Erythroblast (primary cell): ENCODE measurements around the gene LEPR.
"Not testable (repeated sequence)": the region's sequence is repeated elsewhere in the genome, so short reads cannot be mapped to it uniquely, and the experiment has no call there.

Experiments
- DNase-seq, 2 experiments: peaks; one replicate each; lab custom pipeline; 2025; lab: John Stamatoyannopoulos, UW
- GATA1 ChIP-seq: IDR thresholded peaks from 2 replicates; pipeline ENCODE4 v1.6.1; 2011; ENCODE audit warnings: low read depth, mild to moderate bottlenecking, control low read depth, low read length, moderate library complexity
- POLR2A ChIP-seq: IDR thresholded peaks from 2 replicates; pipeline ENCODE4 v1.6.1; 2011; ENCODE audit warnings: mild to moderate bottlenecking, low read length

LEPR gene

DNA sequence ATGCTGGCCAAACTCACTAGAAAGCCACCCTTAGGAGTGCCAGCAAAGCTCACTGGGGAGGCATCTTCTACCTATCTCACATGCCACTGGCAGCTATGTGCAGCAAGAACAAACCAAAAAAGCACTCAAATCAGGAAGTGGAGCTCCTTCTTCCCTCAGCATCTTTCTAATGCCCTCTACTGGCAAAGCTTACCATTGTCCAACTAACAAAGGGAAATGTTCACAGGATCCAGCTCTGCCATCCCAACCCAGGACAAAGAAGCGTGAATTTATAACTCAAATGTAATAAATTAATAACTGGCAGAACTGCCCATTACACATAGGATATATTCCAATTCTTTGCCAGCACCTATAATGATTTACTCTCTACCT is 38.9 kb downstream of the LEPR start:
- TF ChIP-seq POLR2A (no peak), GATA1 (no peak)
- DNase-seq = peak; percentile 28 to 43

DNA sequence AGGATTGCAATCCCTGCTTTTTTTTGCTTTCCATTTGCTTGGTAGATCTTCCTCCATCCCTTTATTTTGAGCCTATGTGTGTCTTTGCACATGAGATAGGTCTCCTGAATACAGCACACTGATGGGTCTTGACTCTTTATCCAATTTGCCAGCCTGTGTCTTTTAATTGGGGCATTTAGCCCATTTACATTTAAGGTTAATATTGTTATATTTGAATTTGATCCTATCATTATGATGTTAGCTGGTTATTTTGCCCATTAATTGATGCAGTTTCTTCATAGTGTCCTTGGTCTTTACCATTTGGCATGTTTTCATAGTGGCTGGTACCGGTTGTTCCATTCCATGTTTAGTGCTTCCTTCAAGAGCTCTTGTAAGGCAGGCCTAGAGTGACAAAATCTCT is 45.4 kb downstream of the LEPR start:
- DNase-seq = not testable (repeated sequence)

DNA sequence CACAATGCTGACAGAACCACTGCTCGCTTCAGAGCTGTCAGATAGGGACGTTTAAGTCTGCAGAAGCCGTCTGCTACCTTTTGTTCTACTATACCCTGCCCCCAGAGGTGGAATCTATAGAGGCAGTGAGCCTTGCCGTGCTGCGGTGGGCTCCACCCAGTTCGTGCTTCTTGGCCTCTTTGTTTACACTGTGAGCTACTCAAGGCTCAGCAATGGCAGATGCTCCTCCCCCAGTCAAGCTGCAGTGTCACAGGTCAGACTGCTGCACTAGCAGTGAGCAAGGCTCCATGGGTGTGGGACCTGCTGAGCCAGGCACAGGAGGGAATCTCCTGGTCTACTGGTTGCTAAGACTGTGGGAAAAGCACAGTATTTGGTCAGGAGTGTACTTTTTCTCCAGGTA is 47.1 kb downstream of the LEPR start:
- TF ChIP-seq POLR2A (no peak), GATA1 (no peak)
- DNase-seq = peak; percentile 91 to 95

DNA sequence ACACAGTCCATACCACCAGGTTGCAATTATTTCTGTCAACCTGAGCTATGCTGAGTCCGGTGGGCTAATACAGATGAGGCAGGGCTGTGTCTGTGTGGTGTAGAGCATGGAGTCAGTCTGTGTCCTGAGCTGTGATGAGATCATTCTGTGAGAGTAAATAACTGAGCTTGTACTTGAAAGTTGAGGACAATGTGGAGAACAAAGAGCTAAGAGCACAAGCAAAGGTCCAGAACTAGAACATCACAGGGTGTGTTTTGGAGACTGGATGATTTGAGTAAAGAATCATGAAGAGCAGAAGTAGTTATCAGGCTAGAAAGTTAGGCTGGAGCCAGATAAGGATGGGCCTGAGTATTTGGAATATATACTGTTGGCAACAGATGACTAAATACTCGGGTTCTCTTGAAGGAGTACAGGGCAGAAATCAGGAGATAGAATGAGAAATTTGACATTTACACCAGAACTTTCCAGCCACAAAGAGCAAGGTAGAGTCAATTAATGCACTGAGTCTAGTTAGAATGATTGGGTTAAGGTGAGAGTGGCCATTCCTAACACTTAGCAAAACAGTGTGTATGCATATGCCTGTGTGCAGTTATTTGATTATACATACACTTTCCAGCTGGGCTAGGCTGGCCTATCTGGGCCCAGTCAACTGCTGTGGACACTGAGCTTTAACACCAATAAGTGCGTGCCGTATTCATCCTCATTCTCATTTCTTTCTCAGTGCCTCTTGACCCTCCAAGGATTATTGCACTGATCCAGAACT is 48.8 kb downstream of the LEPR start:
- DNase-seq = peak; percentile 77 to 91
- TF ChIP-seq GATA1 = no peak
- peak; percentile 45 for TF ChIP-seq POLR2A

DNA sequence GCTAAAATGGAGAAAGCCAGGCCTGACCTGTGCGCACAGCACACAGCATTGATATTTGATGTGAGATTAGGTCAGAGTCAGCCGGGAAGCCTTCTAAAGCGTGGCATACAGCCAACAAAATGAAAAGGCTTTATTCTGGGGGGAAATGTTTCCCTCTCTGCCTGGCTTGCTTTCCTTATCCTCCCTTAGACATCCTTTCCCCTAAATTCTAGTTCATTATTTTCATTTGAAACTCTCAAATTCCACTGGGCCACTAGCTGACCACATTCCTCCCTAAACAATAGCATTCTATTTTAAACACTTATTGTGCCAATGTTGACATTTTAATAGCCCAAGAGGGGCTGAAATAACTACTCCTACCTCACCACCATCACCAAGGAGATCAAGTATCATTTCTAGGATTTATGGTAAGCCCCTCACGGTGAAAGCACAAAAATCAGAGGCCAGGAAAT is 49.4 kb downstream of the LEPR start:
- no peak for TF ChIP-seq POLR2A
- no peak for TF ChIP-seq GATA1
- DNase-seq = peak; percentile 75 to 80
